Left lung (tissue), 10 donors: Measurements from ENCODE around the gene BAHCC1. TPM values are rescaled to one million over a fixed set of nuclear protein-coding genes. Genes with fewer than 3 reads are reported as not detected.

ENCODE experiments used
- ATAC-seq: fragments of 200-7000 bp; cut with Tn5 transposase; one replicate; pipeline ENCODE4 v1.9.1; 2020; ENCODE audit warnings: moderate library complexity
- DNase-seq, 4 donors: peaks; one replicate each; pipeline ENCODE4 v3.0.0-alpha.2; 2013 to 2020
- H3K27ac ChIP-seq, 2 donors: fragments of 200-600 bp; sonication (generic) in 1 of 2; one replicate each; pipeline versions ENCODE4 v1.5.0 to v1.8.0; 2020 to 2021
- H3K27me3 ChIP-seq, 2 donors: fragments of 200-600 bp; sonication (generic) in 1 of 2; one replicate each; pipeline versions ENCODE4 v1.5.0 to v1.8.0; 2020 to 2021
- H3K36me3 ChIP-seq, 2 donors: fragments of 200-600 bp; sonication (generic) in 1 of 2; one replicate each; pipeline versions ENCODE4 v1.5.0 to v1.8.0; 2020 to 2021
- H3K4me1 ChIP-seq, 2 donors: fragments of 200-600 bp; one replicate each; pipeline ENCODE4 v1.8.0; 2021
- H3K4me3 ChIP-seq, 2 donors: fragments of 200-600 bp; sonication (generic) in 1 of 2; one replicate each; pipeline versions ENCODE4 v1.5.0 to v1.8.0; 2020 to 2021; ENCODE audit warnings: mild to moderate bottlenecking in 1 of 2
- H3K9me3 ChIP-seq, 2 donors: fragments of 200-600 bp; sonication (generic) in 1 of 2; one replicate each; pipeline versions ENCODE4 v1.5.0 to v1.8.0; 2020 to 2021
- CTCF ChIP-seq, 2 donors: fragments of 200-600 bp; sonication (generic) in 1 of 2; IDR thresholded peaks; one replicate each; pipeline versions ENCODE4 v1.5.0 to v1.8.0; 2021; ENCODE audit warnings: antibody characterized with exemption in 2 of 2
- intact Hi-C, 2 donors: fragments of 100-400 bp; cut with DNase I; formaldehyde crosslinking; loops; one replicate each; pipeline versions ENCODE4 v1.11.2 to v1.14.2; 2022
- polyA plus RNA-seq, 6 donors: library from polyadenylated mRNA; unstranded; fragments of 120-200 nt; gene quantifications; one replicate each; pipeline ENCODE4 v1.2.1, GENCODE V29; 2013; ENCODE audit not compliant: insufficient read length in 6 of 6
- total RNA-seq, 2 donors: library from RNA; stranded (reverse); fragmentation: NEBNext Ultra II Directional; extraction: Animal tissue kit (Norgen Biotek cat#: 25700); gene quantifications; one replicate each; pipeline ENCODE4 v1.2.1, GENCODE V29; 2021
- donor health status: DM: no; HTN: yes; CAD: no.
- donor health status: DM: no; HTN: no; CAD: no.

Gene BAHCC1
- total and polyA plus RNA-seq, 8 donors = 13.6 to 28.5 (median 21.4) TPM

DNA sequence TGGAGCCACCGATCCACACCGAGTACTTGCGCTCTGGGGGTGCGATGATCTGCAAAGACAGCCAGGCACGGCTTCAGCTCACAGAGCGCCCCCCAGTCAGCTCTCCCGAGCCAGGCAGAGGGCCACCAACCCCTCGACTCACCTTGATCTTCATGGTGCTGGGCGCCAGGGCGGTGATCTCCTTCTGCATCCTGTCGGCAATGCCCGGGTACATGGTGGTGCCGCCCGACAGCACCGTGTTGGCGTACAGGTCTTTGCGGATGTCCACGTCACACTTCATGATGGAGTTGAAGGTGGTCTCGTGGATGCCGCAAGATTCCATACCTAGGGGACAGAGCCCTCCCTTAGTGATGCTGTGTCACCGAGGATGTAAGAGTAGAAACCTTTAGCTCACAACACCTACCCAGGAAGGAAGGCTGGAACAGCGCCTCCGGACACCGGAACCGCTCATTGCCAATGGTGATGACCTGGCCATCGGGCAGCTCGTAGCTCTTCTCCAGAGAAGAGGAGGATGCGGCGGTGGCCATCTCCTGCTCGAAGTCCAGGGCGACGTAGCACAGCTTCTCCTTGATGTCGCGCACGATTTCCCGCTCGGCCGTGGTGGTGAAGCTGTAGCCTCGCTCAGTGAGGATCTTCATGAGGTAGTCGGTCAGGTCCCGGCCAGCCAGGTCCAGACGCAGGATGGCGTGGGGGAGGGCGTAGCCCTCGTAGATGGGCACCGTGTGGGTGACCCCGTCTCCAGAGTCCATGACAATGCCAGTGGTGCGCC, 115.7 kb downstream of the BAHCC1 start:
- Histone ChIP-seq H3K4me1 (peaks cover 14 to 33% of the 10 kb centered on the region in 2 donors), H3K36me3 (peaks cover 0 to 40% of the 10 kb centered on the region in 2 donors), H3K27ac (peak overlapping the region; percentile 99 to 100), H3K9me3 (no peaks in the 10 kb centered on the region), H3K27me3 (no peaks in the 10 kb centered on the region), H3K4me3 (peak overlapping the region; percentile 86 to 91)
- ATAC-seq (no peak), DNase-seq (peak in 2 of 4 donors; percentile 50 to 84)
- no peak for TF ChIP-seq CTCF (IDR thresholded peaks at IDR 0.05)
- intact Hi-C loops = loop anchor here in 1 of 2 donors (5.0 kb wide), 1 partner anchor 114 kb away; the partner anchor contains the start of gene BAHCC1

GRCh38 chr17:81511554-81511803, 116.2 kb downstream of the BAHCC1 start:
- H3K4me3 ChIP-seq = peak overlapping the region; percentile 86 to 91
- H3K9me3 ChIP-seq = no peaks in the 10 kb centered on the region
- intact Hi-C loops = loop anchor here in 1 of 2 donors (5.0 kb wide), 1 partner anchor 114 kb away; the partner anchor contains the start of gene BAHCC1
- peaks cover 0 to 40% of the 10 kb centered on the region in 2 donors for H3K36me3 ChIP-seq
- no peaks in the 10 kb centered on the region for H3K27me3 ChIP-seq
- DNase-seq = no peak
- no peak for ATAC-seq
- TF ChIP-seq CTCF (IDR thresholded peaks at IDR 0.05) = no peak
- H3K4me1 ChIP-seq = peaks cover 18 to 38% of the 10 kb centered on the region in 2 donors
- peak overlapping the region; percentile 99 to 100 for H3K27ac ChIP-seq

DNA sequence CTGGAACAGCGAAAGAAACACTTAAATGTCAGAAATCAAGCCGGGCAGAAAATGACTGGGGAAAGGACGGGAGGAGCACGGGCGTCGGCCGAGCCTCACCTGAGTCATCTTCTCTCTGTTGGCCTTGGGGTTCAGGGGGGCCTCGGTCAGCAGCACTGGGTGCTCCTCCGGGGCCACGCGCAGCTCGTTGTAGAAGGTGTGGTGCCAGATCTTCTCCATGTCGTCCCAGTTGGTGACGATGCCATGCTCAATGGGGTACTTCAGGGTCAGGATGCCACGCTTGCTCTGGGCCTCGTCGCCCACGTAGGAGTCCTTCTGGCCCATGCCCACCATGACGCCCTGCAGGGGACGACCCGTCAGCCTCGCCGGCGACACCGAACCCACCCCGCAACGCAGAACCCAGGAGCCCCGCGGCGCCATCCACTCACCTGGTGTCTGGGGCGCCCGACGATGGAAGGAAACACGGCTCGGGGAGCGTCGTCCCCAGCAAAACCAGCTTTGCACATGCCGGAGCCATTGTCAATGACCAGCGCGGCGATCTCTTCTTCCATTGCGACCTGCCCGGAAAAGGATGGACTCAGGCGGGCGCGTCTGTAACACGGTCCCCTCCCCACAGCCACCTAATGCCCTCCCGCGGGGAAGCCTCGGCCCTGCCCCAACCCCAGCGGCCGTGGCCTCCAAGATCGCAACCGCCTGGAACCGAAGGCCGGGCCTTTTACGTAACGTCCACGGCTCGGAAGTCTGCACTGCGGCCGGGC, 116.7 kb downstream of the BAHCC1 start:
- Histone ChIP-seq H3K27ac (peak overlapping the region; percentile 99 to 100), H3K36me3 (peaks cover 0 to 40% of the 10 kb centered on the region in 2 donors), H3K4me1 (peaks cover 19 to 43% of the 10 kb centered on the region in 2 donors), H3K4me3 (peak overlapping the region; percentile 86 to 91), H3K9me3 (no peaks in the 10 kb centered on the region), H3K27me3 (no peaks in the 10 kb centered on the region)
- peak; percentile 1 for ATAC-seq
- DNase-seq = peak in 2 of 4 donors; percentile 61 to 87
- no peak for TF ChIP-seq CTCF (IDR thresholded peaks at IDR 0.05)
- intact Hi-C loops = loop anchor here in 1 of 2 donors (5.0 kb wide), 1 partner anchor 115 kb away; the partner anchor contains the start of gene BAHCC1

GRCh38 chr17:81512562-81513371, 117.5 kb downstream of the BAHCC1 start, which contains the start of gene ACTG1:
ACTG1 (minus strand) TSS chr17:81512799; CDS start chr17:81512354, 445 bp downstream.
- Histone ChIP-seq H3K36me3 (peaks cover 0 to 40% of the 10 kb centered on the region in 2 donors), H3K9me3 (no peaks in the 10 kb centered on the region), H3K4me3 (peak within 1 kb of the TSS; percentile 86 to 91), H3K4me1 (peaks cover 19 to 51% of the 10 kb centered on the region in 2 donors), H3K27ac (peak within 1 kb of the TSS; percentile 99 to 100), H3K27me3 (no peaks in the 10 kb centered on the region)
- DNase-seq = peak; percentile 93 to 96 (median 95)
- ATAC-seq = peak; percentile 65
- intact Hi-C loops = loop anchor here in 1 of 2 donors (5.0 kb wide), 1 partner anchor 115 kb away; the partner anchor contains the start of gene BAHCC1
- TF ChIP-seq CTCF (IDR thresholded peaks at IDR 0.05) = no peak
